Breast epithelium (tissue), 3 donors: ENCODE data around the gene INPPL1.

Experiments
- CTCF ChIP-seq, 3 donors: fragments of 450-650 bp; IDR thresholded peaks; one replicate each; pipeline ENCODE4 v1.5.1; 2016 to 2017; ENCODE audit warnings: antibody characterized with exemption in 3 of 3, mild to moderate bottlenecking in 3 of 3, moderate library complexity in 3 of 3
- POLR2AphosphoS5 ChIP-seq, 3 donors: sonication (generic); formaldehyde crosslinking; IDR thresholded peaks; one replicate each; pipeline ENCODE4 v1.6.1; 2017; ENCODE audit warnings: antibody characterized with exemption in 3 of 3

GRCh38 chr11:72239849-72240460 lies 15.4 kb downstream of the INPPL1 start:
- TF ChIP-seq CTCF (IDR thresholded peaks at IDR 0.05) (no peak), POLR2AphosphoS5 (IDR thresholded peaks at IDR 0.05) (no peak)
